K562 (cell line): ENCODE data around the gene TANC1. TPM values are rescaled to one million over a fixed set of nuclear protein-coding genes. Genes with fewer than 3 reads are reported as not detected.

Experiments used
- ATAC-seq: fragments of 200-7000 bp; cut with Tn5 transposase; 3 replicates; pipeline ENCODE4 v1.9.1; 2020; ENCODE audit warnings: moderate library complexity
- BruUV-seq: library from RNA; stranded (reverse); fragments of 400-500 nt; replicated peaks from 2 replicates; lab custom pipeline; 2021; lab: Mats Ljungman, UMichigan
- CTCF ChIA-PET: fragments of 300-600 bp; formaldehyde crosslinking; extraction: SDS; loops from one replicate; lab custom pipeline; 2021; ENCODE audit warnings: low intra/inter-chr PET ratio; lab: Yijun Ruan, JAX
- POLR2A ChIA-PET: fragments of 300-600, 350-650 bp; sonication (Branson Sonifier 250); formaldehyde crosslinking; extraction: SDS; loops from one replicate; lab custom pipeline; 2021; ENCODE audit warnings: antibody characterized with exemption, inconsistent platforms; lab: Yijun Ruan, JAX
- DNase-seq, 4 experiments: peaks; one replicate each; pipeline versions ENCODE4 v3.0.0 to v3.0.0-alpha.2; 2011 to 2018; ENCODE audit warnings: low spot score in 3 of 4, mixed read lengths in 3 of 4; ENCODE audit errors: extremely low read depth in 1 of 4
- FAIRE-seq: peaks from 2 replicates; lab custom pipeline; 2011; peaks lifted over from hg19 to GRCh38; lab: Jason Lieb, UNC
- H2AFZ ChIP-seq: 2 replicates; pipeline ENCODE4 v1.6.0; 2011; ENCODE audit warnings: low read depth, low read length, control low read depth, inconsistent platforms
- H3K27ac ChIP-seq: fragments of 200-600 bp; 3 replicates; pipeline ENCODE4 v1.8.0; 2011; ENCODE audit warnings: low read depth, mild to moderate bottlenecking, control low read depth, inconsistent platforms, low read length, moderate library complexity, mixed read lengths; ENCODE audit errors: extremely low read depth
- H3K27me3 ChIP-seq, 2 experiments: fragments of 300-600 bp in 1 of 2; 2 replicates in 1 of 2; 3 replicates in 1 of 2; pipeline versions ENCODE4 v1.6.0 to v1.8.0; 2011; ENCODE audit warnings: inconsistent platforms in 2 of 2, low read length in 2 of 2, mild to moderate bottlenecking in 1 of 2, mixed read lengths in 1 of 2, moderate library complexity in 1 of 2; ENCODE audit not compliant: control insufficient read depth in 2 of 2, insufficient read depth in 2 of 2
- H3K36me3 ChIP-seq: fragments of 300-600 bp; 3 replicates; pipeline ENCODE4 v1.8.0; 2011; ENCODE audit warnings: mild to moderate bottlenecking, low read length, inconsistent platforms; ENCODE audit not compliant: control insufficient read depth, insufficient read depth
- H3K4me1 ChIP-seq, 2 experiments: fragments of 200-600 bp in 1 of 2; replicated peaks in 1 of 2; 2 replicates in 1 of 2; 3 replicates in 1 of 2; pipeline versions ENCODE4 v1.5.1 to v1.8.0; 2011; ENCODE audit warnings: inconsistent platforms in 2 of 2, low read length in 2 of 2, mild to moderate bottlenecking in 1 of 2, mixed read lengths in 1 of 2, moderate library complexity in 1 of 2; ENCODE audit not compliant: control insufficient read depth in 2 of 2, insufficient read depth in 2 of 2
- H3K4me2 ChIP-seq: 2 replicates; pipeline ENCODE4 v1.6.1; 2011; ENCODE audit warnings: low read length, control low read depth, inconsistent platforms, mixed read lengths; ENCODE audit not compliant: insufficient read depth
- H3K4me3 ChIP-seq: fragments of 200-600 bp; sonication (generic), shearing (Covaris generic); 2 replicates; pipeline ENCODE4 v1.5.1; 2016; ENCODE audit warnings: control low read depth, inconsistent platforms
- H3K79me2 ChIP-seq: fragments of 200-600 bp; 3 replicates; pipeline ENCODE4 v1.8.0; 2011; ENCODE audit warnings: low read length, inconsistent platforms; ENCODE audit not compliant: control insufficient read depth, insufficient read depth
- H3K9ac ChIP-seq, 2 experiments: 2 replicates each; pipeline versions ENCODE4 v1.6.0 to v1.6.1; 2011; ENCODE audit warnings: low read depth in 2 of 2, low read length in 2 of 2, control low read depth in 1 of 2, inconsistent platforms in 1 of 2, mild to moderate bottlenecking in 1 of 2, mixed read lengths in 1 of 2; ENCODE audit not compliant: insufficient read depth in 1 of 2
- H3K9me1 ChIP-seq: one replicate; pipeline ENCODE4 v1.6.0; 2011; ENCODE audit warnings: inconsistent platforms, mild to moderate bottlenecking, low read length, moderate library complexity; ENCODE audit not compliant: control insufficient read depth, insufficient read depth
- H3K9me3 ChIP-seq: replicated peaks from 2 replicates; pipeline ENCODE4 v1.5.1; 2011; ENCODE audit warnings: low read depth, low read length, inconsistent platforms; ENCODE audit not compliant: control insufficient read depth, insufficient read depth
- H4K20me1 ChIP-seq: replicated peaks from 2 replicates; pipeline ENCODE4 v1.6.1; 2011; ENCODE audit warnings: low read length, inconsistent platforms, mixed read lengths; ENCODE audit not compliant: control insufficient read depth, insufficient read depth
- DACH1 ChIP-seq: fragments of 450-650 bp; IDR thresholded peaks from 2 replicates; pipeline ENCODE4 v1.6.1; 2018; ENCODE audit not compliant: partially characterized antibody
- GABPB1 ChIP-seq: sonication (generic); formaldehyde crosslinking; IDR thresholded peaks from 2 replicates; pipeline ENCODE4 v1.8.0; 2022; ENCODE audit warnings: mild to moderate bottlenecking, missing genetic modification reagents
- KDM1A ChIP-seq, 2 experiments: fragments of 450-650 bp; IDR thresholded peaks; 2 replicates each; pipeline ENCODE4 v1.6.1; 2016; ENCODE audit warnings: mild to moderate bottlenecking in 2 of 2
- SRSF7 ChIP-seq: fragments of 200-400 bp; formaldehyde crosslinking; optimal IDR thresholded peaks from 2 replicates; pipeline ENCODE3; 2017; ENCODE audit warnings: mild to moderate bottlenecking, low read depth, low read length
- ZNF224 ChIP-seq: sonication (generic); formaldehyde crosslinking; IDR thresholded peaks from 2 replicates; pipeline ENCODE4 v1.8.0; 2022; ENCODE audit warnings: mild to moderate bottlenecking, missing genetic modification reagents
- ZNF347 ChIP-seq: fragments of 450-650 bp; formaldehyde crosslinking; IDR thresholded peaks from 2 replicates; pipeline ENCODE4 v1.4.0; 2020; ENCODE audit warnings: low read depth, mild to moderate bottlenecking, moderate library complexity
- ZNF384 ChIP-seq: IDR thresholded peaks from 2 replicates; pipeline ENCODE4 v1.6.1; 2012; ENCODE audit warnings: low read depth, low read length, improper control_type of control experiment
- ZNF785 ChIP-seq: fragments of 250-450 bp; sonication (Bioruptor Pico); IDR thresholded peaks from 2 replicates; pipeline ENCODE4 v1.4.0; 2020; ENCODE audit warnings: mild to moderate bottlenecking
- WGBS: fragments of 100-300 bp; shearing (Covaris generic); methylation state at CpG from one replicate; pipeline ENCODE4 v1.1.6; 2016; ENCODE audit warnings: low coverage, mixed read lengths; ENCODE audit not compliant: insufficient coverage; ENCODE audit errors: missing lambda C conversion rate; 5-methylcytosine and 5-hydroxymethylcytosine counted together
- in situ Hi-C: fragments of 300-500 bp; cut with MboI; formaldehyde crosslinking; loops from 4 replicates; pipeline ENCODE4 v1.15.0; 2018; ENCODE audit warnings: inconsistent platforms, mixed read lengths
- intact Hi-C: fragments of 100-400 bp; cut with micrococcal nuclease; formaldehyde crosslinking; loops from 2 replicates; pipeline ENCODE4 v1.14.2; 2022
- polyA plus RNA-seq, 8 experiments: library from polyadenylated mRNA; depleted of rRNA in 4 of 8; stranded (reverse) in 5 of 8; unstranded in 3 of 8; fragments of >200 nt; fragmentation: Nextera tagmentation in 2 of 8; fragmentation: Illumina TruSeq in 1 of 8; extraction: Ambion mirVana in 2 of 8; extraction: Trizol in 1 of 8; gene quantifications; 2 replicates each; pipeline versions ENCODE4 v1.2.1 to v1.2.3, GENCODE V29; 2011 to 2014; ENCODE audit warnings: inconsistent platforms in 1 of 8, missing spikeins in 1 of 8
- total RNA-seq, 7 experiments: library from RNA; depleted of rRNA in 6 of 7; stranded (reverse); fragments of >200 nt in 6 of 7; fragmentation: Illumina TruSeq in 2 of 7; extraction: Trizol in 2 of 7; gene quantifications; 2 replicates each; pipeline versions ENCODE4 v1.2.1 to v1.2.3, GENCODE V29; 2011 to 2021; ENCODE audit warnings: low replicate concordance in 1 of 7

TANC1 gene
- total and polyA plus RNA-seq, 9 of the 15 experiments (the other 6 are each of a cell fraction or from before 2014, with no cell fraction given): under 0.01 to 0.20 (median 0.07) TPM; not detected in 1

DNA sequence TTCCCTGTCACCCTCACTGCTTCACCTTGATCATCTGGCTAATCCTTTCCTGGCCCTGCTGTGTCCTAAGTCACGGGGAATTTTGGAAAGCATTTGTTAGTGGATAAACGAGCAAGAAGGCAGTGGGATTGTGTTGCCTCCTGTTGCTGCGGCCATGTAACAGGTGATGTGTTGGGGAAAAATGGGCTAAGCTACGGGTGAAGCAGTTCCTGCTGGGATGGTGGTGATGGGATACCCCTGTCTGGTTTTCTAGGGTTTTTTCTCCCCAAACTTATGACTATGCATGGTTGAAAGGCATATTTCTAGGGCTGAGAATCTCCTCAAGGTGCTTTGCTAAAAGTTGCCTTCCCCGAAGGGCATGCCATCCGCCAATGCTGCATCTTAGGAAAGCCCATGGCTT, 249.9 kb downstream of the TANC1 start:
- 0% methylated on average over 6 of the region's 6 CpGs for WGBS
- POLR2A ChIA-PET: interaction anchor here (1.2 kb wide), 1 partner anchor 13 kb away, joined by 3 read pairs; no protein-coding TSS in a partner anchor
- no peaks in the 10 kb centered on the region for H3K9me3 ChIP-seq

GRCh38 chr2:159219394-159219998, 251.1 kb downstream of the TANC1 start:
- FAIRE-seq (no peak), ATAC-seq (no peak), DNase-seq (no peak)
- ChIA-PET POLR2A (interaction anchor here (0.6 to 1.2 kb wide), 3 partner anchors 15 to 1195 kb away, joined by 3 to 4 read pairs (median 4); no protein-coding TSS in a partner anchor), CTCF (no interaction called here)
- no peak overlapping the region for H3K4me3 ChIP-seq
- no peaks in the 10 kb centered on the region for H4K20me1 ChIP-seq
- BruUV-seq: no TSS peak
- no peaks in the 10 kb centered on the region for H3K79me2 ChIP-seq
- H3K9me3 ChIP-seq: no peaks in the 10 kb centered on the region
- no peak overlapping the region for H3K27ac ChIP-seq
- no peak overlapping the region for H3K4me2 ChIP-seq
- H2AFZ ChIP-seq: no peak overlapping the region
- in situ Hi-C loops (no loop called here), intact Hi-C loops (no loop called here)
- H3K9me1 ChIP-seq: no peaks in the 10 kb centered on the region
- H3K9ac ChIP-seq: no peak overlapping the region
- peaks cover 0 to 2% of the 10 kb centered on the region in 2 experiments; a peak in 2 of 5 replicates for H3K4me1 ChIP-seq
- TF ChIP-seq SRSF7 (no peak), ZNF384 (no peak), KDM1A (IDR thresholded peaks at IDR 0.05) (no peak), ZNF224 (CRISPR knock-in tag) (no peak), DACH1 (no peak)
- H3K36me3 ChIP-seq: no peaks in the 10 kb centered on the region
- 10% methylated on average over 8 of the region's 8 CpGs for WGBS
- H3K27me3 ChIP-seq: peaks cover 48 to 54% of the 10 kb centered on the region in 2 experiments

More for the DNA sequence above, 249.9 kb downstream of the TANC1 start:
- Histone ChIP-seq H3K27me3 (peaks cover 52 to 58% of the 10 kb centered on the region in 2 experiments), H3K27ac (no peak overlapping the region), H3K36me3 (no peaks in the 10 kb centered on the region), H3K4me2 (no peak overlapping the region), H3K9me1 (no peaks in the 10 kb centered on the region), H3K4me1 (no peaks in the 10 kb centered on the region), H3K79me2 (no peaks in the 10 kb centered on the region), H4K20me1 (no peaks in the 10 kb centered on the region), H3K9ac (no peak overlapping the region), H3K4me3 (no peak overlapping the region), H2AFZ (no peak overlapping the region)
- no peak for TF ChIP-seq ZNF347 (CRISPR knock-in tag)
- no peak for TF ChIP-seq ZNF785 (CRISPR knock-in tag)
- no peak for TF ChIP-seq GABPB1 (CRISPR knock-in tag)
- FAIRE-seq: no peak
- ATAC-seq: no peak
- no peak for DNase-seq
- no TSS peak for BruUV-seq
- intact Hi-C loops: no loop called here
- in situ Hi-C loops: no loop called here
- CTCF ChIA-PET: no interaction called here
